Measurements from ENCODE around the gene PXYLP1. TPM values are rescaled to one million over a fixed set of nuclear protein-coding genes. Genes with fewer than 3 reads are reported as not detected.

The PXYLP1 gene
- total RNA-seq, 2 experiments from 2014 or later = 3.6 to 4.2 TPM

DNA sequence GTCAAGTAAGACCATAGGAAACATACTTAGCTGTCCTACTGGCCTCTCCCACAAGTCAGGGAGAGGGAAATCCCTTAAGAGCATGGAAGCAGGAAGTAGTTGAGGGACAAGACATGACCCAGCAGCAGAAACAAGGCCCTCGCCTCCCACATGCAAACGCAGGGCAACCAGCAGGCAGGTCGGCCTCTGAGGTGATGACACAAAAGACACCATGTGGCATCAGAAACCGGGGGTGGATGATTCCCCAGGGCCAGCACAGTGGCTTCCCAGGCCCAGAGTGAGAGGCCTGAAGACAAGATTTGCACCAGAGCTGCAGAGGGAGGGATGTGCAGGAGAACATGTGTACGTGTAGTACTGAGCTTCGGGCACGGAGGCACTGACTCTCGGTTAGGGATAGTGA lies 26.3 kb downstream of the PXYLP1 start:
- no peak overlapping the region for H3K4me2 ChIP-seq (ENCODE audit: low read length)
- no peak for TF ChIP-seq EZH2phosphoT487 (IDR thresholded peaks at IDR 0.05; ENCODE audit: borderline replicate concordance, low read depth, low read length)
- TF ChIP-seq, protein P1, sequence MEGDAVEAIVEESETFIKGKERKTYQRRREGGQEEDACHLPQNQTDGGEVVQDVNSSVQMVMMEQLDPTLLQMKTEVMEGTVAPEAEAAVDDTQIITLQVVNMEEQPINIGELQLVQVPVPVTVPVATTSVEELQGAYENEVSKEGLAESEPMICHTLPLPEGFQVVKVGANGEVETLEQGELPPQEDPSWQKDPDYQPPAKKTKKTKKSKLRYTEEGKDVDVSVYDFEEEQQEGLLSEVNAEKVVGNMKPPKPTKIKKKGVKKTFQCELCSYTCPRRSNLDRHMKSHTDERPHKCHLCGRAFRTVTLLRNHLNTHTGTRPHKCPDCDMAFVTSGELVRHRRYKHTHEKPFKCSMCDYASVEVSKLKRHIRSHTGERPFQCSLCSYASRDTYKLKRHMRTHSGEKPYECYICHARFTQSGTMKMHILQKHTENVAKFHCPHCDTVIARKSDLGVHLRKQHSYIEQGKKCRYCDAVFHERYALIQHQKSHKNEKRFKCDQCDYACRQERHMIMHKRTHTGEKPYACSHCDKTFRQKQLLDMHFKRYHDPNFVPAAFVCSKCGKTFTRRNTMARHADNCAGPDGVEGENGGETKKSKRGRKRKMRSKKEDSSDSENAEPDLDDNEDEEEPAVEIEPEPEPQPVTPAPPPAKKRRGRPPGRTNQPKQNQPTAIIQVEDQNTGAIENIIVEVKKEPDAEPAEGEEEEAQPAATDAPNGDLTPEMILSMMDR (conservative IDR thresholded peaks at IDR 0.05; ENCODE audit: low read length) = no peak
- H3K27ac ChIP-seq (ENCODE audit: low read depth, low read length, poor library complexity, severe bottlenecking) = no peak overlapping the region
- no peaks in the 10 kb centered on the region for H3K4me1 ChIP-seq (ENCODE audit: insufficient read depth, low read length, poor library complexity, severe bottlenecking)
- no peak for DNase-seq (ENCODE audit: low spot score)
- no peak overlapping the region for H2AFZ ChIP-seq (ENCODE audit: low read length)
- no peaks in the 10 kb centered on the region for H3K79me2 ChIP-seq (ENCODE audit: insufficient read depth, low read depth, low read length)
- H3K4me3 ChIP-seq (ENCODE audit: low read depth, low read length, poor library complexity, severe bottlenecking) = no peak overlapping the region
- CTCF ChIA-PET (ENCODE audit: unreplicated experiment) = no interaction called here
- no peaks in the 10 kb centered on the region for H3K9me2 ChIP-seq (ENCODE audit: insufficient read depth, low read length)
- BruUV-seq (replicated peaks) = no TSS peak
- no peaks in the 10 kb centered on the region for H4K20me1 ChIP-seq (ENCODE audit: insufficient read depth, low read length)
- no peaks in the 10 kb centered on the region for H3K9me3 ChIP-seq (ENCODE audit: low read length)
- intact Hi-C loops (cut with micrococcal nuclease; ENCODE audit: unreplicated experiment) = no loop called here
- POLR2A ChIA-PET = no interaction called here
- H3K36me3 ChIP-seq (ENCODE audit: insufficient read depth, low read length) = no peaks in the 10 kb centered on the region

DNA sequence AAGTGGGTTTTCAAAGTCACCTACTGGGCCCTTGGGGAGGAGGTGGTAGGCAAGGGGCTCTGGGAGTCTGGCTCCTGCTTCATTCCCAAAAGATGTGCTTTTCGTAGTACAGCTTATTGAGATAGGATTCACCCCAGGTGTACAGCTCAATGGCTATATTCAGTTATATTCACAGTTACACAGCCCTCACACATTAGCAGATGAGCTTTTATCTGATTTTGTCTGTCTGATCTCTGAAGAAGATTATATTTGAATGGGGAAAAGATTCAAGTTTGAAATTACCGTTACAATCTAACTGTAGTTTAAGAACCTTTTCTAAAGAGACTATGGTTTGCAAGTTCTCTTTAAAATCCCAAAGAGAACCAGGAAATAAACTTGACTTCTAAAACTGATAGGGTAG lies 27.3 kb downstream of the PXYLP1 start:
- CTCF ChIA-PET (ENCODE audit: unreplicated experiment) = no interaction called here
- intact Hi-C loops (cut with micrococcal nuclease; ENCODE audit: unreplicated experiment) = no loop called here
- POLR2A ChIA-PET = interaction anchor here (0.6 to 1.5 kb wide), 2 partner anchors 9 to 13 kb away, joined by 4 to 5 read pairs; no protein-coding TSS in a partner anchor
- Histone ChIP-seq H3K4me1 (ENCODE audit: insufficient read depth, low read length, poor library complexity, severe bottlenecking) (no peaks in the 10 kb centered on the region), H3K27ac (ENCODE audit: low read depth, low read length, poor library complexity, severe bottlenecking) (no peak overlapping the region), H3K9me3 (ENCODE audit: low read length) (no peaks in the 10 kb centered on the region), H3K4me2 (ENCODE audit: low read length) (no peak overlapping the region), H3K4me3 (ENCODE audit: low read depth, low read length, poor library complexity, severe bottlenecking) (no peak overlapping the region), H3K36me3 (ENCODE audit: insufficient read depth, low read length) (no peaks in the 10 kb centered on the region), H3K9me2 (ENCODE audit: insufficient read depth, low read length) (no peaks in the 10 kb centered on the region), H2AFZ (ENCODE audit: low read length) (no peak overlapping the region), H3K79me2 (ENCODE audit: insufficient read depth, low read depth, low read length) (no peaks in the 10 kb centered on the region), H4K20me1 (ENCODE audit: insufficient read depth, low read length) (no peaks in the 10 kb centered on the region)
- TF ChIP-seq, protein P1 (conservative IDR thresholded peaks at IDR 0.05; ENCODE audit: low read length) = no peak
- TF ChIP-seq EZH2phosphoT487 (IDR thresholded peaks at IDR 0.05; ENCODE audit: borderline replicate concordance, low read depth, low read length) = no peak
- DNase-seq (ENCODE audit: low spot score) = no peak
- BruUV-seq (replicated peaks) = no TSS peak

DNA sequence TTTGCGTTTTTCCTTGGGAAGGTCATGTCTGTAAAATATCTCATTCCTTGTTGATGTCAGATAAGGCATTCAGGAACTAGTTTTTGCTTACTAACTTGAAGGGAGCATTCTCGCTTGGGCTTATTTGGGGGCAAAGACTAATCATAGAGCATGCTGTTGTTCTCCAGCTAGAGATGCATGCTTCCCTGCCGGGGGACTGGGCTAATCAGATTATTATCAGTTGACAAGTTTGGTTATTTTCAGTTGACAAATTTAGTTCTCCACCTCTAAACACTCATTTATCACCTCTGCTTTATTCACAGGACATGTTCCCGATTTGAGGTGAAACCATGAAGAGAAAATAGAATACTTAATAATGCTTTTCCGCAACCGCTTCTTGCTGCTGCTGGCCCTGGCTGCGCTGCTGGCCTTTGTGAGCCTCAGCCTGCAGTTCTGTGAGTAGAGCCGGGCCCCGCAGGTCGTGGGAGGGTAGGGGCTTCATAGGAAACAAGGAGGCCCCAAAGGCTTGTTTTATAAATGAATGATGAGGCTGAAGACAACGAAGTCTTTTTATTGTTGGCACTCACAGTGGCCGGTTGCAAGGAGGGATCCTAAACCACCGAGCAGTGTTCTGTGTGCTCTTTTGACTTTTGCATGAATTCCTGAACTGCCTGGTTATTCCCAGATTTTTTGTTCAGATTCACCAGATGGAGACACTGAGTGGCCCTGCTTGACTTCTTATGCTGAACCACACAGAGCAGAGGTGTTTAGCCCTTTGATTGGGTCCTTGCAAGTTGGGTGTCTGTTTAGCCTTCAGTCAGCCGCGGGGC lies 28.4 kb downstream of the PXYLP1 start:
- CTCF ChIA-PET (ENCODE audit: unreplicated experiment) = no interaction called here
- Histone ChIP-seq H3K4me3 (ENCODE audit: low read depth, low read length, poor library complexity, severe bottlenecking) (no peak overlapping the region), H3K9me2 (ENCODE audit: insufficient read depth, low read length) (no peaks in the 10 kb centered on the region), H3K36me3 (ENCODE audit: insufficient read depth, low read length) (no peaks in the 10 kb centered on the region), H4K20me1 (ENCODE audit: insufficient read depth, low read length) (no peaks in the 10 kb centered on the region), H3K79me2 (ENCODE audit: insufficient read depth, low read depth, low read length) (no peaks in the 10 kb centered on the region), H2AFZ (ENCODE audit: low read length) (no peak overlapping the region), H3K27ac (ENCODE audit: low read depth, low read length, poor library complexity, severe bottlenecking) (no peak overlapping the region), H3K9me3 (ENCODE audit: low read length) (no peaks in the 10 kb centered on the region), H3K4me2 (ENCODE audit: low read length) (no peak overlapping the region), H3K4me1 (ENCODE audit: insufficient read depth, low read length, poor library complexity, severe bottlenecking) (no peaks in the 10 kb centered on the region)
- POLR2A ChIA-PET = interaction anchor here (1.5 kb wide), 1 partner anchor 10 kb away, joined by 5 read pairs; no protein-coding TSS in a partner anchor
- no peak for TF ChIP-seq EZH2phosphoT487 (IDR thresholded peaks at IDR 0.05; ENCODE audit: borderline replicate concordance, low read depth, low read length)
- TF ChIP-seq, protein P1 (conservative IDR thresholded peaks at IDR 0.05; ENCODE audit: low read length) = no peak
- DNase-seq (ENCODE audit: low spot score) = no peak
- intact Hi-C loops (cut with micrococcal nuclease; ENCODE audit: unreplicated experiment) = no loop called here
- BruUV-seq (replicated peaks) = no TSS peak

Data from OCI-LY7 (cell line).